Activated CD4-positive, alpha-beta T cell treated with anti-CD3 and anti-CD28 coated beads for 1 hour (primary cell): ENCODE measurements around the gene AKAP5.

Source experiments
- DNase-seq: peaks from one replicate; pipeline ENCODE4 v3.0.0-alpha.2; 2020

Gene AKAP5

GRCh38 chr14:64465191-64465822 is at the start of gene AKAP5:
AKAP5 (plus strand) TSS chr14:64465499; CDS start chr14:64468395, 2,896 bp downstream.
- peak; percentile 44 for DNase-seq

GRCh38 chr14:64416348-64416932 is 48.9 kb upstream of the AKAP5 start:
- no peak for DNase-seq

- DNase-seq = no peak
Measured at GRCh38 chr14:64417055-64417770, 48.1 kb upstream of the AKAP5 start.

- no peak for DNase-seq
Measured at GRCh38 chr14:64417771-64418125, 47.6 kb upstream of the AKAP5 start.

- no peak for DNase-seq
Measured at GRCh38 chr14:64419003-64419402, 46.3 kb upstream of the AKAP5 start.

GRCh38 chr14:64421166-64421565 is 44.1 kb upstream of the AKAP5 start:
- DNase-seq = no peak

GRCh38 chr14:64422005-64422404 is 43.3 kb upstream of the AKAP5 start:
- DNase-seq = no peak

GRCh38 chr14:64422756-64423155 is 42.5 kb upstream of the AKAP5 start:
- DNase-seq = no peak

GRCh38 chr14:64423987-64424386 is 41.3 kb upstream of the AKAP5 start:
- no peak for DNase-seq

- DNase-seq = no peak
Measured at GRCh38 chr14:64434528-64434927, 30.8 kb upstream of the AKAP5 start.

- no peak for DNase-seq
Measured at GRCh38 chr14:64438181-64438841, 27.0 kb upstream of the AKAP5 start.

- no peak for DNase-seq
Measured at GRCh38 chr14:64439141-64439540, 26.2 kb upstream of the AKAP5 start.

- DNase-seq = no peak
Measured at GRCh38 chr14:64440494-64440893, 24.8 kb upstream of the AKAP5 start.

- DNase-seq = no peak
Measured at GRCh38 chr14:64442300-64442988, 22.9 kb upstream of the AKAP5 start.

- DNase-seq = no peak
Measured at GRCh38 chr14:64444140-64444539, 21.2 kb upstream of the AKAP5 start.

- DNase-seq = no peak
Measured at GRCh38 chr14:64444984-64445845, 20.1 kb upstream of the AKAP5 start.

- no peak for DNase-seq
Measured at GRCh38 chr14:64447876-64448670, 17.2 kb upstream of the AKAP5 start.

- DNase-seq = no peak
Measured at GRCh38 chr14:64450255-64450654, 15.0 kb upstream of the AKAP5 start.

GRCh38 chr14:64454671-64455070 is 10.6 kb upstream of the AKAP5 start:
- DNase-seq = no peak

GRCh38 chr14:64459405-64460136 is 5.7 kb upstream of the AKAP5 start:
- no peak for DNase-seq

- no peak for DNase-seq
Measured at GRCh38 chr14:64461221-64461620, 4.1 kb upstream of the AKAP5 start.
